ENCODE results near the gene COL21A1. TPM values are rescaled to one million over a fixed set of nuclear protein-coding genes. Genes with fewer than 3 reads are reported as not detected.

COL21A1 gene
- total RNA-seq, 1 donor from 2014 or later: not detected

GRCh38 chr6:56245903-56246351 is 1.5 kb downstream of the COL21A1 start:
- H3K27ac Mint-ChIP-seq: no peak overlapping the region
- no peak for TF ChIP-seq CTCF (IDR thresholded peaks at IDR 0.05)
- no peaks in the 10 kb centered on the region for H3K4me1 Mint-ChIP-seq
- POLR2A ChIA-PET: no interaction called here
- no peaks in the 10 kb centered on the region for H3K36me3 Mint-ChIP-seq (ENCODE audit: low read depth)
- CTCF ChIA-PET: no interaction called here
- H3K27me3 Mint-ChIP-seq: peaks cover 3% of the 10 kb centered on the region
- DNase-seq (no peak), ATAC-seq (ENCODE audit: low read depth) (no peak)
- no peak overlapping the region for H3K4me3 Mint-ChIP-seq
- H3K9me3 Mint-ChIP-seq: no peaks in the 10 kb centered on the region
- intact Hi-C loops (cut with micrococcal nuclease): no loop called here

- H3K9me3 Mint-ChIP-seq: no peaks in the 10 kb centered on the region
- no peak overlapping the region for H3K27ac Mint-ChIP-seq
- POLR2A ChIA-PET: no interaction called here
- no peaks in the 10 kb centered on the region for H3K36me3 Mint-ChIP-seq (ENCODE audit: low read depth)
- intact Hi-C loops (cut with micrococcal nuclease): no loop called here
- H3K27me3 Mint-ChIP-seq: peaks cover 3% of the 10 kb centered on the region
- no peak overlapping the region for H3K4me3 Mint-ChIP-seq
- TF ChIP-seq CTCF (IDR thresholded peaks at IDR 0.05): no peak
- CTCF ChIA-PET: no interaction called here
- ATAC-seq (ENCODE audit: low read depth) (no peak), DNase-seq (no peak)
- H3K4me1 Mint-ChIP-seq: no peaks in the 10 kb centered on the region
These were observed 2.7 kb downstream of the COL21A1 start for GRCh38 chr6:56244528-56245253.

- H3K4me1 Mint-ChIP-seq: no peaks in the 10 kb centered on the region
- peaks cover 3% of the 10 kb centered on the region for H3K27me3 Mint-ChIP-seq
- CTCF ChIA-PET: no interaction called here
- ATAC-seq (ENCODE audit: low read depth): no peak
- no peak overlapping the region for H3K4me3 Mint-ChIP-seq
- DNase-seq: no peak
- H3K27ac Mint-ChIP-seq: no peak overlapping the region
- no peak for TF ChIP-seq CTCF (IDR thresholded peaks at IDR 0.05)
- POLR2A ChIA-PET: no interaction called here
- no peaks in the 10 kb centered on the region for H3K9me3 Mint-ChIP-seq
- no peaks in the 10 kb centered on the region for H3K36me3 Mint-ChIP-seq (ENCODE audit: low read depth)
- intact Hi-C loops (cut with micrococcal nuclease): no loop called here
These were observed 3.3 kb downstream of the COL21A1 start for GRCh38 chr6:56244089-56244488.

- ChIA-PET CTCF (no interaction called here), POLR2A (no interaction called here)
- ATAC-seq (ENCODE audit: low read depth) (no peak), DNase-seq (no peak)
- H3K27me3 Mint-ChIP-seq: peaks cover 3% of the 10 kb centered on the region
- TF ChIP-seq CTCF (IDR thresholded peaks at IDR 0.05): no peak
- no peaks in the 10 kb centered on the region for H3K9me3 Mint-ChIP-seq
- no peak overlapping the region for H3K27ac Mint-ChIP-seq
- intact Hi-C loops (cut with micrococcal nuclease): no loop called here
- no peaks in the 10 kb centered on the region for H3K4me1 Mint-ChIP-seq
- H3K4me3 Mint-ChIP-seq: no peak overlapping the region
- H3K36me3 Mint-ChIP-seq (ENCODE audit: low read depth): no peaks in the 10 kb centered on the region
These were observed 3.8 kb downstream of the COL21A1 start for GRCh38 chr6:56243518-56244070.

GRCh38 chr6:56242346-56242745 is 5.0 kb downstream of the COL21A1 start:
- H3K27me3 Mint-ChIP-seq: no peaks in the 10 kb centered on the region
- intact Hi-C loops (cut with micrococcal nuclease): no loop called here
- no peak overlapping the region for H3K4me3 Mint-ChIP-seq
- POLR2A ChIA-PET: no interaction called here
- no peak for DNase-seq
- CTCF ChIA-PET: no interaction called here
- TF ChIP-seq CTCF (IDR thresholded peaks at IDR 0.05): no peak
- no peaks in the 10 kb centered on the region for H3K4me1 Mint-ChIP-seq
- ATAC-seq (ENCODE audit: low read depth): no peak
- no peaks in the 10 kb centered on the region for H3K9me3 Mint-ChIP-seq
- no peaks in the 10 kb centered on the region for H3K36me3 Mint-ChIP-seq (ENCODE audit: low read depth)
- no peak overlapping the region for H3K27ac Mint-ChIP-seq
